HG02943 (cell line): ENCODE measurements around the gene TMEM130.
"Not testable (repeated sequence)": the region's sequence is repeated elsewhere in the genome, so short reads cannot be mapped to it uniquely, and the experiment has no call there.

Source experiments
- ATAC-seq: cut with Tn5 transposase; IDR thresholded peaks from one replicate; pipeline ENCODE4 v1.9.1; 2021; ENCODE audit warnings: mild to moderate bottlenecking, low read depth, moderate library complexity; ENCODE audit not compliant: unreplicated experiment

The TMEM130 gene

GRCh38 chr7:98848918-98849317 is 20.9 kb downstream of the TMEM130 start:
- no peak for ATAC-seq

GRCh38 chr7:98842552-98842951 is 27.3 kb downstream of the TMEM130 start:
- ATAC-seq: not testable (repeated sequence)

- ATAC-seq: no peak
These were observed 28.4 kb downstream of the TMEM130 start for GRCh38 chr7:98841179-98841997.

- no peak for ATAC-seq
These were observed 29.1 kb downstream of the TMEM130 start for GRCh38 chr7:98840722-98841121.

GRCh38 chr7:98840096-98840495 is 29.7 kb downstream of the TMEM130 start:
- no peak for ATAC-seq

- ATAC-seq: no peak
These were observed 32.2 kb downstream of the TMEM130 start for GRCh38 chr7:98837630-98837972.

GRCh38 chr7:98836811-98837629 is 32.8 kb downstream of the TMEM130 start:
- no peak for ATAC-seq

GRCh38 chr7:98834949-98835348 is 34.9 kb downstream of the TMEM130 start:
- no peak for ATAC-seq

GRCh38 chr7:98833022-98833421 is 36.8 kb downstream of the TMEM130 start:
- ATAC-seq: no peak

GRCh38 chr7:98831641-98832221 is 38.1 kb downstream of the TMEM130 start:
- ATAC-seq: no peak

- ATAC-seq: no peak
These were observed 38.8 kb downstream of the TMEM130 start for GRCh38 chr7:98830972-98831548.

GRCh38 chr7:98828368-98828767 is 41.4 kb downstream of the TMEM130 start:
- no peak for ATAC-seq

GRCh38 chr7:98827258-98827657 is 42.6 kb downstream of the TMEM130 start:
- ATAC-seq: no peak

- ATAC-seq: no peak
These were observed 43.0 kb downstream of the TMEM130 start for GRCh38 chr7:98826811-98827231.

- ATAC-seq: no peak
These were observed 43.4 kb downstream of the TMEM130 start for GRCh38 chr7:98826387-98826786.

- no peak for ATAC-seq
These were observed 46.6 kb downstream of the TMEM130 start for GRCh38 chr7:98823226-98823625.

GRCh38 chr7:98821348-98821747 is 48.5 kb downstream of the TMEM130 start:
- ATAC-seq: no peak

- ATAC-seq: no peak
These were observed 52.7 kb downstream of the TMEM130 start for GRCh38 chr7:98816967-98817710.

GRCh38 chr7:98816241-98816640 is 53.6 kb downstream of the TMEM130 start:
- ATAC-seq: no peak

GRCh38 chr7:98815313-98815712 is 54.5 kb downstream of the TMEM130 start:
- ATAC-seq: no peak
